Activated naive CD4-positive, alpha-beta T cell treated with anti-CD3 and anti-CD28 coated beads, Interleukin-2, amount 50 U/mL, for 24 hours (primary cell): ENCODE results near the gene C1orf56.

Experiments used
- H3K27ac Mint-ChIP-seq: one replicate; pipeline ENCODE4 v1.8.0; 2021; ENCODE audit warnings: mild to moderate bottlenecking, mixed read lengths
- H3K27me3 Mint-ChIP-seq: one replicate; pipeline ENCODE4 v1.8.0; 2021; ENCODE audit warnings: mixed read lengths
- H3K36me3 Mint-ChIP-seq: one replicate; pipeline ENCODE4 v1.8.0; 2021; ENCODE audit warnings: mixed read lengths
- H3K4me1 Mint-ChIP-seq: one replicate; pipeline ENCODE4 v1.8.0; 2021; ENCODE audit warnings: mixed read lengths
- H3K4me3 Mint-ChIP-seq: one replicate; pipeline ENCODE4 v1.8.0; 2021; ENCODE audit warnings: mild to moderate bottlenecking, mixed read lengths
- H3K9me3 Mint-ChIP-seq: one replicate; pipeline ENCODE4 v1.8.0; 2021; ENCODE audit warnings: mixed read lengths

Gene C1orf56

GRCh38 chr1:151049458-151049857 is 1.9 kb downstream of the C1orf56 start:
- Mint-ChIP-seq H3K4me3 (peak overlapping the region; percentile 9), H3K27ac (no peak overlapping the region), H3K36me3 (peaks cover 11% of the 10 kb centered on the region), H3K9me3 (no peaks in the 10 kb centered on the region), H3K27me3 (no peaks in the 10 kb centered on the region), H3K4me1 (peaks cover 86% of the 10 kb centered on the region)

DNA sequence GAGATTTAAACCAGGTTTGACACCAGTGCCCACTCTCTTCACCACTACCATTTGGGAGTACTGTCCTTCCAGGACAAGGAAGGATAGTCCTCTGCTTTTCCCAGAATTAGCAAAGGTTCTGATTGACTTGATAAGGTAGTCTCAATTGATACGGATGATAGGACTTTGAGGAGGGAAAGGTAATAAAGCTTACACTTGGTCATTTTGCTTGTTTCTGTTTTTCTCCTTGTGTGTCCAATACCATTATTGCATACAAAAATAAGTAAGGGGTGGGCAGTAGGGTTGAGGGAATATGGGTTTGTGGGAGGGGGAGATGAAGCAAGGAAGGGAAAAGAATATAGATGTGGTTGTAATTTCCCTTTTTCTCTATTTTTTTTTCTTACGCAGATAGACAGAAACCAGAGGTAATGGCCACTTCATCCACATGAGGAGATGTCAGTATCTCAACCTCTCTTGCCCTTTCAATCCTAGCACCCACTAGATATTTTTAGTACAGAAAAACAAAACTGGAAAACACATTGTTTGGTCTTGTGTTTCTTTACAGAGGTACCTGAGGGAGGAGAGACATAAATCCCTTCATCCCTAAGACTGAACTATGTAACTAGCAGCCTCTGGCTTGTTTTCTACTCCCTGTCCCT is 2.6 kb downstream of the C1orf56 start:
- Mint-ChIP-seq H3K9me3 (no peaks in the 10 kb centered on the region), H3K27me3 (no peaks in the 10 kb centered on the region), H3K27ac (peak overlapping the region; percentile 68), H3K4me3 (no peak overlapping the region), H3K4me1 (peaks cover 89% of the 10 kb centered on the region), H3K36me3 (peaks cover 14% of the 10 kb centered on the region)

GRCh38 chr1:151051356-151052009 is 3.9 kb downstream of the C1orf56 start:
- H3K4me1 Mint-ChIP-seq = peaks cover 94% of the 10 kb centered on the region
- H3K36me3 Mint-ChIP-seq = peaks cover 14% of the 10 kb centered on the region
- no peaks in the 10 kb centered on the region for H3K27me3 Mint-ChIP-seq
- peak overlapping the region; percentile 46 for H3K27ac Mint-ChIP-seq
- no peak overlapping the region for H3K4me3 Mint-ChIP-seq
- no peaks in the 10 kb centered on the region for H3K9me3 Mint-ChIP-seq

- H3K27ac Mint-ChIP-seq = peak overlapping the region; percentile 98
- H3K9me3 Mint-ChIP-seq = no peaks in the 10 kb centered on the region
- peak overlapping the region; percentile 96 for H3K4me3 Mint-ChIP-seq
- peaks cover 83% of the 10 kb centered on the region for H3K4me1 Mint-ChIP-seq
- peaks cover 15% of the 10 kb centered on the region for H3K36me3 Mint-ChIP-seq
- H3K27me3 Mint-ChIP-seq = no peaks in the 10 kb centered on the region
These were observed 7.5 kb downstream of the C1orf56 start for GRCh38 chr1:151054971-151055547.

DNA sequence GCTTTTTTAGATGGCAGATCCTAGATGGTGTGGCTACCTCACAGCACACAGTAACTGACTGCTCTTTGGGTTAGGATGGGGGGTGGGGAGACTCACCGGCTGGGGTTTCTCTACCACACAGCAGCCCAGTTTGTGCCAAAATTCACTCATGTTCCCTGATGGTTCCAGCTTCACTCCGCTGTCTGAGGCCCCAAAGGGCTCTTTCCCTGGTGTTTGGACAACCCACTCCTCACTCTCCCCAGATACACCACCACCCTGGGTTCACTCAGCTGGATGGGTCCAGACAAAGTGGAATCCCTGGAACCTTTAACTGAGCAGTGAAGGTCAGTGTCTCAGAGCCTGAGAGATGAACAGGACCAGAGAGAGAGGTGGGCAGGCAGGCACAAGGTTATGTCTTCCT is 8.0 kb downstream of the C1orf56 start:
- Mint-ChIP-seq H3K4me3 (peak overlapping the region; percentile 96), H3K27me3 (no peaks in the 10 kb centered on the region), H3K27ac (peak overlapping the region; percentile 98), H3K4me1 (peaks cover 83% of the 10 kb centered on the region), H3K9me3 (no peaks in the 10 kb centered on the region), H3K36me3 (peaks cover 14% of the 10 kb centered on the region)

GRCh38 chr1:151056149-151056548 is 8.6 kb downstream of the C1orf56 start:
- Mint-ChIP-seq H3K27me3 (no peaks in the 10 kb centered on the region), H3K9me3 (no peaks in the 10 kb centered on the region), H3K4me1 (peaks cover 82% of the 10 kb centered on the region), H3K27ac (peak overlapping the region; percentile 98), H3K36me3 (peaks cover 13% of the 10 kb centered on the region), H3K4me3 (peak overlapping the region; percentile 96)

GRCh38 chr1:151058692-151059091 is 11.1 kb downstream of the C1orf56 start:
- no peaks in the 10 kb centered on the region for H3K9me3 Mint-ChIP-seq
- peaks cover 10% of the 10 kb centered on the region for H3K36me3 Mint-ChIP-seq
- peak overlapping the region; percentile 96 for H3K4me3 Mint-ChIP-seq
- H3K4me1 Mint-ChIP-seq = peaks cover 64% of the 10 kb centered on the region
- H3K27me3 Mint-ChIP-seq = no peaks in the 10 kb centered on the region
- peak overlapping the region; percentile 98 for H3K27ac Mint-ChIP-seq

DNA sequence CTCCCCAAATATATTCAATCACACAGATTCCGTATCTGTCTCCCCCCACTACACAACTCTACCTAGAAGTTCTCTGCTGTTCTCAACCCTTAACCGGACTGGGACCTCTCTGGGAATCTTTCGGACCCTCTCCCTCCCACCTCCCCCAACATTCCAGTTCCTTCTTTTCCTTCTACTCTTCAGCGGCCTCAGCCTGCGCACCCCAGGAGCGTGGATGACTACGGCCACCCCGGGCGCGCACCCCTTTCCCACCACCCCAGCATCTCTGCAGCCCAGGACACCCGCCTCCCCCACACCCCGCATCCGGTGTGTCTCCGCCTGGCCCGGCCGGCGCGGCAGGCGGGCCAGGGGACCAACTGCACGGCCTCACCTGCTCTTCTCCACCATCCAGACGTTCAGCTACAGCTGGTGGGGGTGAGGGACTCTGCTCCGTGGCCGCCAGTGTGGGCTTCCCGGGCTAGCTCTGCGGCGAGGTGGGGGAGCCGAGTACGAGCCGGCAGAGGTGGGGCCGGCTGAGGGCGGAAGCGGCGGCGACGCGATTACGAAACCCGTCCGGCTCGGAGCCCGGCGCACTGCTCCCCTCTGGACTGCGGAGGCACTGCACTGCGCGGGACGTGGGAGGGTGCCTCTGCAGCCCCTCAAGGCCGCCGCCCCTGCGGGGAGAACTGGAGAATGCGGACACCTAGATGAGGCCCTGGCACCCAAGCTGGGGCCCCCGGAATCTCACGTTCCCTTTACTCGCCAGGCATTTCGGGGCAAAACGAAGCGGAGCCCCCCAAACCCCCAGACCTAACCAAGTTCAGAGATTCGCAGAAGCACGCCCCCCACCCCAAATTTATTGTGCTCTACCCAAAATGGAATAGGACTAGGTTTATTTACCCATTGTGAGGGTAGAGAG is 11.8 kb downstream of the C1orf56 start, which contains the start of gene CDC42SE1:
Gene CDC42SE1, minus strand, starts transcription at position 514 of the 898 bp plus-strand sequence. CDS start 3,892 bp downstream, outside the sequence.
- Mint-ChIP-seq H3K36me3 (peaks cover 8% of the 10 kb centered on the region), H3K27ac (peak within 1 kb of the TSS; percentile 98), H3K4me3 (peak within 1 kb of the TSS; percentile 96), H3K4me1 (peaks cover 57% of the 10 kb centered on the region), H3K9me3 (no peaks in the 10 kb centered on the region), H3K27me3 (no peaks in the 10 kb centered on the region)

DNA sequence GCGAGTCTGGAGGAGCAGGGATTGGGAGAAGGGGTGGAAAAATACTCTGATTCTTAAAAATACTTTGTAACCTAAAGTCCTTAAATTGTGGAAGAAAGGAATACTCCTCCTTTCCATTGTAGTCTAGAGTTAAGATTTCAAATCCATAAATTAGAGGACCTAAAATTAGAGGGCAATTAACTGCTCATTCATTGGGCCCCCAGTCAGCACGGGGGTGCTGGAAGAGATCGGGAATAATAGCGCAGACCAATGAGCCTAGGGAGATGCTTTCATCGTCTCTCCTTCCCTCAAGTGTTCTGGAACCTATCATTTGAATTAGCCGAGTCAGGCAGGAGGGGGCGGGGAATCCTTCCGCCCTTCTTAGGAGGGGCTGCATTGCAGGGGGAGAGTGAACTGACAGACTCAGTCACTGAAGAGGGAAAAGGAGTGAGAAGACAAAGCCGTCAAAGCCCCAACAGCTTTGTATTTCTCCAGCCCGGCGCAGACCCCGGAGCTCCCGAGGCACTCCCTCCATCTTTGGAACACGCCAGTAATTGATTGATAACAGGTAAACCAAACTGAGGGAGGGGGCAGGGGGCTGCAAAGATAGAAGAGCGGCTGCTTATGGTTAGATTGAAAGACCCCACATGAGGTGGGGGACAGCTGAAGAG is 12.6 kb downstream of the C1orf56 start, which contains the start of gene MLLT11:
Gene MLLT11, plus strand, starts transcription at position 391 of the 650 bp plus-strand sequence. CDS start 6,828 bp downstream, outside the sequence.
- H3K36me3 Mint-ChIP-seq = peaks cover 3% of the 10 kb centered on the region
- H3K27ac Mint-ChIP-seq = peak within 1 kb of the TSS; percentile 92
- H3K27me3 Mint-ChIP-seq = no peaks in the 10 kb centered on the region
- H3K4me1 Mint-ChIP-seq = peaks cover 49% of the 10 kb centered on the region
- H3K9me3 Mint-ChIP-seq = no peaks in the 10 kb centered on the region
- H3K4me3 Mint-ChIP-seq = peak within 1 kb of the TSS; percentile 96

DNA sequence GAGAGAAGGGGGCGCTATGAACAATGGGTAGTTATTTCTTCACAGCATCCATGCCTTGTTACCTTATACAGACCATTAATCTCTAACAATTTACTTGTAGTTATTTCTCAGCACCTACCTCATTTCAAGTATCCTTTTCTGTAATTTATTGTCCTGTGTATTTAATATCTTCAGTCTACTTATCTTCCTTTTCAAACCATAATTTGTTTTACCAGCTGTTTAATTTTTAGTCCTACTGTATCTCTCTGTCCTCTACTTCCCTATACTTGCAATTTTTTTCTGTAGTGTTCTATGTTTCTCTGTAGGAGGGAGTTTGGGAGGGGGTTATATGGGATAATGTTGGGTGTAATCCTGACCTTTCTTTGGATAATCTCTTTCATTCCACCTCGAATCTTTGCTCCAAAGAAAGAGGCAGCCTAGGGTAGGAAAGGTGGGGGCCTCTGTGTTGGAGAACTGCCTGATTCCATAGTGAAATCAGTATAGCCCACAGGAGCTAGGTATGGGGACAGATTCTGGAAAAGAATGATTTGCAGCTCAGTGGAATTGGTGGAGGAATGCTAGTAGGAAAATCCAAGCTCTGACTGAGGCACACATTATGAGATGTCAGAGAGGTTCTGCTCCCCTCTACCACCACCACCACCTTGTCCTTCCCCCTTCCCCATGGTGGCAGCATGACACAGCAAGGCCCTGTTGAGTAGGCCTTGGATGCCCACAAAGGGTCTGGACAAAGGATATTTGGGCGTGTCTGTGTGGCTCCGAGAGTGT is 13.3 kb downstream of the C1orf56 start:
- H3K27ac Mint-ChIP-seq = peak overlapping the region; percentile 92
- H3K4me3 Mint-ChIP-seq = peak overlapping the region; percentile 96
- H3K27me3 Mint-ChIP-seq = no peaks in the 10 kb centered on the region
- H3K9me3 Mint-ChIP-seq = no peaks in the 10 kb centered on the region
- peaks cover 42% of the 10 kb centered on the region for H3K4me1 Mint-ChIP-seq
- peaks cover 2% of the 10 kb centered on the region for H3K36me3 Mint-ChIP-seq

- no peak overlapping the region for H3K27ac Mint-ChIP-seq
- no peaks in the 10 kb centered on the region for H3K27me3 Mint-ChIP-seq
- no peaks in the 10 kb centered on the region for H3K9me3 Mint-ChIP-seq
- peaks cover 34% of the 10 kb centered on the region for H3K4me1 Mint-ChIP-seq
- no peak overlapping the region for H3K4me3 Mint-ChIP-seq
- peaks cover 2% of the 10 kb centered on the region for H3K36me3 Mint-ChIP-seq
These were observed 14.2 kb downstream of the C1orf56 start for GRCh38 chr1:151061704-151062103.

DNA sequence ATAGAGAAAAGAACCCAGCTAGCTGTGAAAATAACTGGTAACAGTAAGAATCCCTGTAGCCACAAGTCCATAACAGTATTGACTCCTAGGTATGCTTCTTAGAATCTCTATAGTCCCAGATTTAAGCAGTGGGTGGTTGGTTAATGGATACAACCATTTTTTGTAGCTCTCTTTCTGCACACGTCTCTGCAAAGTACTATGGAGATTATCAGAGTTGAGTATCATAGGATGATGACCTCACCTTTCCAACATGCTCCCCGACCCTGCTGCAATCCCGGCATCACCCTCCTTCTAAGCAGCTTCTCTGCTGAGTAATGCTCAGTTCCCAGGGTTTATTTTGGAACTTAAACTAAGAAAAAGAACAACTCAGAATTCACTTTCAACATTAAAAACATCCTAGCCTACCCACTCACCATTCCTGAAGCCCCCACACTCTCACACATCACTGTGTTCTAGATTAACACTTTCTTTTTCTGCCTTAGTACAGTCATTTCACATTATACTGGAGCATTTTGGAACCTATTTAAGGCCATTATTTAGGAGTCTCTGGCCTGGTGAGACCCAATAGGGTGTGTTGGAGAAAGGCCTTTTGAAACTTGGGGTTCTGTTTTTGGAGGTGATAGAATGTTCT is 15.3 kb downstream of the C1orf56 start:
- Mint-ChIP-seq H3K9me3 (no peaks in the 10 kb centered on the region), H3K4me1 (peaks cover 23% of the 10 kb centered on the region), H3K27ac (no peak overlapping the region), H3K36me3 (no peaks in the 10 kb centered on the region), H3K27me3 (no peaks in the 10 kb centered on the region), H3K4me3 (no peak overlapping the region)

GRCh38 chr1:151065089-151065645 is 17.6 kb downstream of the C1orf56 start:
- Mint-ChIP-seq H3K36me3 (no peaks in the 10 kb centered on the region), H3K4me3 (no peak overlapping the region), H3K9me3 (no peaks in the 10 kb centered on the region), H3K27ac (no peak overlapping the region), H3K27me3 (no peaks in the 10 kb centered on the region), H3K4me1 (peaks cover 24% of the 10 kb centered on the region)

GRCh38 chr1:151067185-151067584 is 19.6 kb downstream of the C1orf56 start:
- no peaks in the 10 kb centered on the region for H3K27me3 Mint-ChIP-seq
- H3K4me3 Mint-ChIP-seq = no peak overlapping the region
- H3K36me3 Mint-ChIP-seq = no peaks in the 10 kb centered on the region
- peaks cover 21% of the 10 kb centered on the region for H3K4me1 Mint-ChIP-seq
- no peak overlapping the region for H3K27ac Mint-ChIP-seq
- H3K9me3 Mint-ChIP-seq = no peaks in the 10 kb centered on the region
